Mesothelial cell of epicardium (in vitro differentiated cells): ENCODE measurements around the gene LCN9. TPM values are rescaled to one million over a fixed set of nuclear protein-coding genes. Genes with fewer than 3 reads are reported as not detected.

Experiments
- DNase-seq, 2 experiments: peaks; one replicate each; pipeline ENCODE4 v3.0.0; 2021; ENCODE audit warnings: low spot score in 2 of 2; ENCODE audit not compliant: unreplicated experiment in 2 of 2
- H3K27ac Mint-ChIP-seq: 2 replicates; pipeline ENCODE4 v1.8.0; 2021; ENCODE audit warnings: mixed read lengths
- H3K27me3 Mint-ChIP-seq: 2 replicates; pipeline ENCODE4 v1.8.0; 2021; ENCODE audit warnings: low read depth, mixed read lengths
- H3K36me3 Mint-ChIP-seq: 2 replicates; pipeline ENCODE4 v1.8.0; 2021; ENCODE audit warnings: mixed read lengths
- H3K4me1 Mint-ChIP-seq: 2 replicates; pipeline ENCODE4 v1.8.0; 2021; ENCODE audit warnings: mixed read lengths
- H3K4me3 Mint-ChIP-seq: 2 replicates; pipeline ENCODE4 v1.8.0; 2021; ENCODE audit warnings: mild to moderate bottlenecking, moderate library complexity, mixed read lengths
- H3K9me3 Mint-ChIP-seq: 2 replicates; pipeline ENCODE4 v1.8.0; 2021; ENCODE audit warnings: mixed read lengths
- total RNA-seq: library from RNA; stranded (reverse); gene quantifications from 3 replicates; pipeline ENCODE4 v1.2.1, GENCODE V29; 2021
- TF ChIP-seq, protein P1 (sequence below): fragments of 200-600 bp; sonication (generic); IDR thresholded peaks from one replicate; pipeline ENCODE4 v1.5.0; 2021; ENCODE audit warnings: antibody characterized with exemption; ENCODE audit not compliant: unreplicated experiment

The LCN9 gene
- total RNA-seq, 1 donor from 2014 or later = 1.7 TPM

DNA sequence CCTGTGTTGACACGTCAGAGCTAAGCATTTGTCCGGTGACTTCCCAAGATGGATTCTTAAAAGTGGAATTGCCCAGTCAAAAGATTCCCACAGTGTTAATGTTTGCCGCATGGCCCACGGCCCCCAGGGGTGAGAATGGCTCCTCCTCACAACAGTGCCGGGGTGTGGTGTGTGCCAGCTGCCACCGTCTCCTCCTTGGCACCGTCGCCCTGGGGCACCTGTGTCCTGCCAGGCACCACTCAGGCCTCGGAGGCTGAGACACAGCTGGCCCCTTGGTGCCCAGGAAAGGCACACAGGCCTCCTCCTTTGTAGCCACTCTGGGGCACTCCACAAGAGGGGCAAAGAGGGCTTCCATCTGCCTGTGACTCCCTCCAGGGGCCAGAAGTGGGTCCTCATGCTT lies 43.2 kb downstream of the LCN9 start:
- Mint-ChIP-seq H3K27ac (no peak overlapping the region), H3K9me3 (no peaks in the 10 kb centered on the region), H3K36me3 (no peaks in the 10 kb centered on the region), H3K27me3 (peaks cover 58% of the 10 kb centered on the region), H3K4me3 (no peak overlapping the region), H3K4me1 (peaks cover 1% of the 10 kb centered on the region)
- DNase-seq = no peak
- TF ChIP-seq, protein P1, sequence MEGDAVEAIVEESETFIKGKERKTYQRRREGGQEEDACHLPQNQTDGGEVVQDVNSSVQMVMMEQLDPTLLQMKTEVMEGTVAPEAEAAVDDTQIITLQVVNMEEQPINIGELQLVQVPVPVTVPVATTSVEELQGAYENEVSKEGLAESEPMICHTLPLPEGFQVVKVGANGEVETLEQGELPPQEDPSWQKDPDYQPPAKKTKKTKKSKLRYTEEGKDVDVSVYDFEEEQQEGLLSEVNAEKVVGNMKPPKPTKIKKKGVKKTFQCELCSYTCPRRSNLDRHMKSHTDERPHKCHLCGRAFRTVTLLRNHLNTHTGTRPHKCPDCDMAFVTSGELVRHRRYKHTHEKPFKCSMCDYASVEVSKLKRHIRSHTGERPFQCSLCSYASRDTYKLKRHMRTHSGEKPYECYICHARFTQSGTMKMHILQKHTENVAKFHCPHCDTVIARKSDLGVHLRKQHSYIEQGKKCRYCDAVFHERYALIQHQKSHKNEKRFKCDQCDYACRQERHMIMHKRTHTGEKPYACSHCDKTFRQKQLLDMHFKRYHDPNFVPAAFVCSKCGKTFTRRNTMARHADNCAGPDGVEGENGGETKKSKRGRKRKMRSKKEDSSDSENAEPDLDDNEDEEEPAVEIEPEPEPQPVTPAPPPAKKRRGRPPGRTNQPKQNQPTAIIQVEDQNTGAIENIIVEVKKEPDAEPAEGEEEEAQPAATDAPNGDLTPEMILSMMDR = no peak

DNA sequence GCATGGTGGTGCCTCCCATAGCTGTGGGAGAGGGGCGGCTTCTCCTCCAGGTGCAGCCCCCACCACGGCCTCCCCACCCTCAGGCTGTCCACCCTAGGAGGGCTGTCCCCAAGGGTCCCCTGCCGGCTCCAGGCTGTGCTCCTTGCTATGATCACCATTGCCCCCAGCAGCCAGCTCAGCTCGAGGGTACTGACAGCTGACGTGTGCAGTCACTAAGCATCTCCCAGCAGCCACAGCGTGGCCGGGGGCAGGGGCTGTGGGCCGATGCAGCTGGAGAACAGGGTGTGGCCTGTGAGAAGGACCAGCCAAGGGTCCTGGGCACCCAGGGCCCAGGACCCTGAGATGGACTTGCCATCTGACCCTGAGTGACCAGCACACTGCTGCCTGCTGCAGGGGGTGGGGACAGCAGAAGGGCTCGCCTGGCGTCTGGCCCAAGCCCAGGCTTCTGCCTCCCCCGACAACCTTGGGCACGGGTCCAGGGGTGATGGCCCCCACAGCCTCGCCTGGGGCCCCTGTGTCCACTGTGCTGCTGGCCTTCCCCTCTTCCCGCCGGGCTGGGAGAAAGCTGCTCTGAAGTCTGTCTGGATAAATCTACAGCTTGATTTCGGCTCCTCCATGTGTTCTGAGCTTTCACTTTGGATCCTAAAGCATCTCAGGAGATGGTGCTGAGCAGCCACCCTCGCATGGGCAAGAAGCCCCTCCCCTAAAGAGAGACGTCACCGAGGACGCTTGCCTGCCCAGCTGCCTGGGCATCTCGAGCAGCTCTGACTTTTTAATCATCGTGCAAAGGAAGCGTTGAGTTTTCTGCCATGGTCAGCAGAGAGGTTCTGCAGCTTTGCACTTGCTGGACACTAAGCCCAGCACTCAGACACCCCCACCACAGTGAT lies 44.4 kb downstream of the LCN9 start:
- TF ChIP-seq, protein P1 = no peak
- Mint-ChIP-seq H3K27ac (no peak overlapping the region), H3K27me3 (peaks cover 68% of the 10 kb centered on the region)

DNA sequence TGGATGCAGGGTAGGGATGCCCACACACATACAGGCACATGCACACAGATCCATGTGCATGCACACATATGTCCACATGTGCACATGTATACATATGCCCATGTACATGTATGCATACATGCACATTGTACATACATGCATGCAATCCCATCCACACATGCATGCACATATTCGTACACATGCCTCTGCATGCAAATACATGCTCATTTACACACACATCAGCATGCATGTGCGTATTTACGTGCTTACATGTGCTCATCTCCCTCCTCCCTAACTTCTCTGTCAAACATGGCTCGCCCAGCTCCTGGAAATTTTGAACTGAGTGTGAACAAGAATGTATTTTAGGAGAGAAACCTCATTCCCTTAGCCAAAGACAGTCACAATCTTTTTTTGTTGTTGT lies 45.1 kb downstream of the LCN9 start:
- H3K4me3 Mint-ChIP-seq = no peak overlapping the region
- peaks cover 69% of the 10 kb centered on the region for H3K27me3 Mint-ChIP-seq
- H3K4me1 Mint-ChIP-seq = peaks cover 1% of the 10 kb centered on the region
- no peaks in the 10 kb centered on the region for H3K36me3 Mint-ChIP-seq
- no peak for DNase-seq
- TF ChIP-seq, protein P1 = no peak
- H3K9me3 Mint-ChIP-seq = no peaks in the 10 kb centered on the region
- no peak overlapping the region for H3K27ac Mint-ChIP-seq

More for the DNA sequence above, 44.4 kb downstream of the LCN9 start:
- Mint-ChIP-seq H3K36me3 (no peaks in the 10 kb centered on the region), H3K4me3 (no peak overlapping the region), H3K4me1 (peaks cover 1% of the 10 kb centered on the region), H3K9me3 (no peaks in the 10 kb centered on the region)
- no peak for DNase-seq

DNA sequence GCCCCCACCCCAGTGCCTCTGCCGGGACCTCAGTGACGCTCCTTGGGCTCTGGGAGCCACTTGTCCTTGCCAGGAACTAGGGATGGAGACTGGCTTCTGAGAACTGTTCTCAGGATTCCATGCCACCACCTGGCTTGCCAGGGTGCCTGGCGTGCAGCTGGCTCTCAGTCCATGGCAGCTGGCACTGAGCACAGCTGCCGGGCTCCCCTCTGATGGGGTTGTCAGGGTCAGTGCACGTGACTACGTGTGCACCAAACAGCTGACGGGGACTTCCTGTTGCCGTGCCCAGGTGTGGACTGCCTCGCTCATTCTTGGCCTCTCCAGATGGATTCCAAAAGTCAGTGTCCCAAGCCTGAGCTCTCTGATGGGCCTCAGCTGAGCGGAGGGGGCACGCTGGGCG lies 48.3 kb downstream of the LCN9 start:
- DNase-seq = no peak
- no peaks in the 10 kb centered on the region for H3K36me3 Mint-ChIP-seq
- H3K9me3 Mint-ChIP-seq = no peaks in the 10 kb centered on the region
- no peak overlapping the region for H3K27ac Mint-ChIP-seq
- H3K4me1 Mint-ChIP-seq = no peaks in the 10 kb centered on the region
- TF ChIP-seq, protein P1 = no peak
- H3K27me3 Mint-ChIP-seq = peaks cover 82% of the 10 kb centered on the region
- no peak overlapping the region for H3K4me3 Mint-ChIP-seq

DNA sequence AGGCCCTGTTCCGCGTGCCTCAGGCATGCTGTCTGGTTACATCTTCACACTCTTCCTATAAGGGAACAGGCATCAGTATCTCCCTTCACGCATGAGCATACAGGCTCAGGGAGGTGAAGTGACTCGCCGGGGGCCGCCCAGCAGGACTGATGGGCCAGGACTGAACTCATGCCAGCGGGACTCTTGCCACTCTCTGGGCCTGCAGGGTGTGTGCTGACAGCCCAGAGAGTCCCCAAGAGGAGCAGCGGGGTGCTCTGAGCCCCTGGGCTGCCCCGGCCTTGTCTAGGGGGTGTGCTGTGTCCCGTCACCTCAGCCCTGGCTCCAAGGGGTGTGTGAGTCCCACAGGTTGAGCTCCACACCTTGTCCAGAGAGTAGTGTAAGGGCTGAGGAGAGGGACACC lies 48.8 kb downstream of the LCN9 start:
- Mint-ChIP-seq H3K9me3 (no peaks in the 10 kb centered on the region), H3K27me3 (peaks cover 87% of the 10 kb centered on the region), H3K4me3 (no peak overlapping the region), H3K36me3 (no peaks in the 10 kb centered on the region), H3K27ac (no peak overlapping the region), H3K4me1 (no peaks in the 10 kb centered on the region)
- TF ChIP-seq, protein P1 = no peak
- no peak for DNase-seq
